HepG2 (cell line): ENCODE measurements around the gene MGMT. TPM values are rescaled to one million over a fixed set of nuclear protein-coding genes. Genes with fewer than 3 reads are reported as not detected.

Experiments
- CBX5 ChIP-seq: sonication (generic); formaldehyde crosslinking; IDR thresholded peaks from 2 replicates; pipeline ENCODE4 v1.4.0; 2020; ENCODE audit warnings: missing genetic modification reagents, borderline replicate concordance
- CEBPZ ChIP-seq: IDR thresholded peaks from 2 replicates; pipeline ENCODE4 v1.6.1; 2012; ENCODE audit warnings: low read length, improper control_type of control experiment
- HOXA7 ChIP-seq: sonication (generic); formaldehyde crosslinking; IDR thresholded peaks from 2 replicates; pipeline ENCODE4 v1.8.1; 2022; ENCODE audit warnings: mild to moderate bottlenecking, missing genetic modification reagents, moderate library complexity
- MAFK ChIP-seq, 2 experiments: IDR thresholded peaks in 1 of 2; conservative IDR thresholded peaks in 1 of 2; 2 replicates each; pipeline ENCODE4 v1.6.1; 2011; ENCODE audit warnings: improper control_type of control experiment in 2 of 2, low read length in 2 of 2
- MTF2 ChIP-seq: sonication (generic); formaldehyde crosslinking; IDR thresholded peaks from 2 replicates; pipeline ENCODE4 v1.5.0; 2020; ENCODE audit warnings: missing genetic modification reagents, borderline replicate concordance
- REL ChIP-seq: sonication (generic); formaldehyde crosslinking; conservative IDR thresholded peaks from 2 replicates; pipeline ENCODE4 v1.8.0; 2022; ENCODE audit warnings: mild to moderate bottlenecking, missing genetic modification reagents, moderate library complexity
- ZNF24 ChIP-seq: fragments of 450-650 bp; IDR thresholded peaks from 2 replicates; pipeline ENCODE4 v1.6.1; 2017; ENCODE audit warnings: antibody characterized with exemption, mild to moderate bottlenecking
- ZNF260 ChIP-seq: sonication (generic); formaldehyde crosslinking; IDR thresholded peaks from 2 replicates; pipeline ENCODE4 v1.4.0; 2020; ENCODE audit warnings: missing genetic modification reagents, low read depth, mild to moderate bottlenecking, borderline replicate concordance
- ZNF337 ChIP-seq: sonication (generic); formaldehyde crosslinking; IDR thresholded peaks from 2 replicates; pipeline ENCODE4 v1.5.1; 2020; ENCODE audit warnings: missing genetic modification reagents, low read depth, mild to moderate bottlenecking, borderline replicate concordance
- ZNF788 ChIP-seq: sonication (generic); formaldehyde crosslinking; IDR thresholded peaks from 2 replicates; pipeline ENCODE4 v1.5.0; 2020; ENCODE audit warnings: mild to moderate bottlenecking, missing genetic modification reagents, borderline replicate concordance
- ZNF891 ChIP-seq: sonication (generic); formaldehyde crosslinking; IDR thresholded peaks from 2 replicates; pipeline ENCODE4 v1.5.0; 2020; ENCODE audit warnings: mild to moderate bottlenecking, missing genetic modification reagents
- polyA plus RNA-seq, 8 experiments: library from polyadenylated mRNA; depleted of rRNA in 3 of 8; stranded (reverse) in 7 of 8; unstranded in 1 of 8; fragments of >200 nt; fragmentation: Illumina TruSeq in 4 of 8; extraction: Trizol in 4 of 8; gene quantifications; 2 replicates each; pipeline versions ENCODE4 v1.2.1 to v1.2.3, GENCODE V29; 2011 to 2016; ENCODE audit warnings: low read depth in 4 of 8, missing spikeins in 1 of 8, mixed read lengths in 1 of 8; ENCODE audit not compliant: insufficient read depth in 1 of 8
- total RNA-seq, 5 experiments: library from RNA; depleted of rRNA; stranded (reverse); fragments of >200 nt; fragmentation: Illumina TruSeq; extraction: Trizol; gene quantifications; 2 replicates each; pipeline ENCODE4 v1.2.3, GENCODE V29; 2016; ENCODE audit warnings: low read depth in 1 of 5
- TF ChIP-seq, protein P1 (sequence below): sonication (generic); formaldehyde crosslinking; IDR thresholded peaks from 2 replicates; pipeline ENCODE4 v1.5.0; 2020; ENCODE audit warnings: mild to moderate bottlenecking, missing genetic modification reagents, borderline replicate concordance

MGMT gene
- total and polyA plus RNA-seq, 2 of the 13 experiments (the other 11 are each of a cell fraction or from before 2014, with no cell fraction given) = 12.0 to 19.5 TPM

- TF ChIP-seq, protein P1, sequence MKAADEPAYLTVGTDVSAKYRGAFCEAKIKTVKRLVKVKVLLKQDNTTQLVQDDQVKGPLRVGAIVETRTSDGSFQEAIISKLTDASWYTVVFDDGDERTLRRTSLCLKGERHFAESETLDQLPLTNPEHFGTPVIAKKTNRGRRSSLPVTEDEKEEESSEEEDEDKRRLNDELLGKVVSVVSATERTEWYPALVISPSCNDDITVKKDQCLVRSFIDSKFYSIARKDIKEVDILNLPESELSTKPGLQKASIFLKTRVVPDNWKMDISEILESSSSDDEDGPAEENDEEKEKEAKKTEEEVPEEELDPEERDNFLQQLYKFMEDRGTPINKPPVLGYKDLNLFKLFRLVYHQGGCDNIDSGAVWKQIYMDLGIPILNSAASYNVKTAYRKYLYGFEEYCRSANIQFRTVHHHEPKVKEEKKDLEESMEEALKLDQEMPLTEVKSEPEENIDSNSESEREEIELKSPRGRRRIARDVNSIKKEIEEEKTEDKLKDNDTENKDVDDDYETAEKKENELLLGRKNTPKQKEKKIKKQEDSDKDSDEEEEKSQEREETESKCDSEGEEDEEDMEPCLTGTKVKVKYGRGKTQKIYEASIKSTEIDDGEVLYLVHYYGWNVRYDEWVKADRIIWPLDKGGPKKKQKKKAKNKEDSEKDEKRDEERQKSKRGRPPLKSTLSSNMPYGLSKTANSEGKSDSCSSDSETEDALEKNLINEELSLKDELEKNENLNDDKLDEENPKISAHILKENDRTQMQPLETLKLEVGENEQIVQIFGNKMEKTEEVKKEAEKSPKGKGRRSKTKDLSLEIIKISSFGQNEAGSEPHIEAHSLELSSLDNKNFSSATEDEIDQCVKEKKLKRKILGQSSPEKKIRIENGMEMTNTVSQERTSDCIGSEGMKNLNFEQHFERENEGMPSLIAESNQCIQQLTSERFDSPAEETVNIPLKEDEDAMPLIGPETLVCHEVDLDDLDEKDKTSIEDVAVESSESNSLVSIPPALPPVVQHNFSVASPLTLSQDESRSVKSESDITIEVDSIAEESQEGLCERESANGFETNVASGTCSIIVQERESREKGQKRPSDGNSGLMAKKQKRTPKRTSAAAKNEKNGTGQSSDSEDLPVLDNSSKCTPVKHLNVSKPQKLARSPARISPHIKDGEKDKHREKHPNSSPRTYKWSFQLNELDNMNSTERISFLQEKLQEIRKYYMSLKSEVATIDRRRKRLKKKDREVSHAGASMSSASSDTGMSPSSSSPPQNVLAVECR (CRISPR knock-in tag) = no peak
- TF ChIP-seq MTF2 (CRISPR knock-in tag) (no peak), CBX5 (CRISPR knock-in tag) (no peak), ZNF260 (CRISPR knock-in tag) (no peak), REL (no peak), ZNF891 (CRISPR knock-in tag) (no peak), CEBPZ (no peak), ZNF788 (CRISPR knock-in tag) (no peak), HOXA7 (CRISPR knock-in tag) (no peak), MAFK (conservative IDR thresholded peaks at IDR 0.05 in 1 of 2, IDR thresholded peaks at IDR 0.05 in 1 of 2; ENCODE audit: low read length in 2 of 2) (no peak), ZNF24 (no peak), ZNF337 (CRISPR knock-in tag) (no peak)
Measured at GRCh38 chr10:129518793-129519192, 51.8 kb downstream of the MGMT start (continued).
